IMR-90 (cell line): ENCODE data around the gene PTCH1. TPM values are rescaled to one million over a fixed set of nuclear protein-coding genes. Genes with fewer than 3 reads are reported as not detected.

Source experiments
- ATAC-seq: fragments of 200-7000 bp; cut with Tn5 transposase; 2 replicates; pipeline ENCODE4 v1.9.1; 2020; ENCODE audit warnings: low read depth, mild to moderate bottlenecking, moderate library complexity
- BruUV-seq: library from RNA; stranded (reverse); fragments of 400-500 nt; replicated peaks from 2 replicates; lab custom pipeline; 2021; lab: Mats Ljungman, UMichigan
- CTCF ChIA-PET: fragments of 300-600 bp; formaldehyde crosslinking; extraction: SDS; loops from one replicate; lab custom pipeline; 2021; ENCODE audit warnings: antibody characterized with exemption; lab: Yijun Ruan, JAX
- POLR2A ChIA-PET: fragments of 300-600 bp; sonication (Branson Sonifier 250); formaldehyde crosslinking; loops from one replicate; lab custom pipeline; 2022; ENCODE audit warnings: antibody characterized with exemption; ENCODE audit not compliant: unreplicated experiment; lab: Charles Lee
- DNase-seq: peaks from one replicate; pipeline ENCODE4 v3.0.0; 2013
- H2AFZ ChIP-seq: replicated peaks from 2 replicates; pipeline ENCODE3; 2013; ENCODE audit warnings: low read length, mild to moderate bottlenecking; ENCODE audit not compliant: poor library complexity
- H2AK5ac ChIP-seq: 2 replicates; pipeline ENCODE4 v1.6.1; 2013; ENCODE audit warnings: low read depth, low read length, inconsistent platforms
- H2AK9ac ChIP-seq: replicated peaks from 2 replicates; pipeline ENCODE3; 2013; ENCODE audit warnings: mild to moderate bottlenecking, low read depth, low read length, moderate library complexity; ENCODE audit not compliant: poor library complexity
- H2BK120ac ChIP-seq: 2 replicates; pipeline ENCODE4 v1.6.1; 2013; ENCODE audit warnings: low read depth, low read length, inconsistent platforms
- H2BK15ac ChIP-seq: 3 replicates; pipeline ENCODE4 v1.6.1; 2013; ENCODE audit warnings: low read depth, low read length, inconsistent platforms
- H2BK20ac ChIP-seq: 2 replicates; pipeline ENCODE4 v1.6.1; 2013; ENCODE audit warnings: low read depth, mild to moderate bottlenecking, inconsistent platforms, low read length, moderate library complexity
- H2BK5ac ChIP-seq: 2 replicates; pipeline ENCODE4 v1.6.1; 2013; ENCODE audit warnings: mild to moderate bottlenecking, low read depth, low read length, inconsistent platforms; ENCODE audit not compliant: poor library complexity, severe bottlenecking
- H3K14ac ChIP-seq: replicated peaks from 2 replicates; pipeline ENCODE4 v1.6.1; 2013; ENCODE audit warnings: low read depth, low read length, inconsistent platforms
- H3K18ac ChIP-seq: 2 replicates; pipeline ENCODE4 v1.6.1; 2013; ENCODE audit warnings: low read depth, low read length, control low read depth
- H3K23ac ChIP-seq: 2 replicates; pipeline ENCODE4 v1.6.1; 2013; ENCODE audit warnings: low read depth, low read length, inconsistent platforms
- H3K27ac ChIP-seq: 2 replicates; pipeline ENCODE4 v1.5.1; 2013; ENCODE audit warnings: mild to moderate bottlenecking, control low read depth, low read length; ENCODE audit not compliant: insufficient read depth
- H3K27me3 ChIP-seq: 2 replicates; pipeline ENCODE4 v1.6.1; 2013; ENCODE audit warnings: low read length; ENCODE audit not compliant: control insufficient read depth, insufficient read depth
- H3K36me3 ChIP-seq: 2 replicates; pipeline ENCODE4 v1.6.1; 2013; ENCODE audit warnings: low read length, mixed read lengths; ENCODE audit not compliant: control insufficient read depth, insufficient read depth
- H3K4ac ChIP-seq: 2 replicates; pipeline ENCODE4 v1.6.1; 2013; ENCODE audit warnings: low read depth, low read length, inconsistent platforms
- H3K4me1 ChIP-seq: 2 replicates; pipeline ENCODE4 v1.6.1; 2013; ENCODE audit warnings: low read length, mixed read lengths; ENCODE audit not compliant: control insufficient read depth, insufficient read depth
- H3K4me2 ChIP-seq: 2 replicates; pipeline ENCODE4 v1.6.1; 2013; ENCODE audit warnings: low read depth, mild to moderate bottlenecking, control low read depth, low read length, moderate library complexity
- H3K4me3 ChIP-seq: 2 replicates; pipeline ENCODE4 v1.5.1; 2013; ENCODE audit warnings: low read depth, mild to moderate bottlenecking, control low read depth, low read length, moderate library complexity; ENCODE audit not compliant: insufficient read depth
- H3K56ac ChIP-seq: 2 replicates; pipeline ENCODE4 v1.6.1; 2013; ENCODE audit warnings: low read length, inconsistent platforms; ENCODE audit not compliant: insufficient read depth; ENCODE audit errors: extremely low read depth
- H3K79me1 ChIP-seq, 2 experiments: 2 replicates each; pipeline ENCODE4 v1.6.1; 2013; ENCODE audit warnings: low read length in 2 of 2, inconsistent platforms in 1 of 2, low read depth in 1 of 2
- H3K9ac ChIP-seq: 2 replicates; pipeline ENCODE4 v1.6.1; 2013; ENCODE audit warnings: low read depth, low read length, control low read depth
- H3K9me1 ChIP-seq: 2 replicates; pipeline ENCODE4 v1.6.1; 2013; ENCODE audit warnings: low read length, inconsistent platforms; ENCODE audit not compliant: insufficient read depth
- H3K9me3 ChIP-seq: 2 replicates; pipeline ENCODE4 v1.6.1; 2013; ENCODE audit warnings: low read length; ENCODE audit not compliant: control insufficient read depth, insufficient read depth
- H4K20me1 ChIP-seq: 2 replicates; pipeline ENCODE4 v1.6.1; 2013; ENCODE audit warnings: low read length, inconsistent platforms; ENCODE audit not compliant: insufficient read depth
- H4K5ac ChIP-seq: 2 replicates; pipeline ENCODE4 v1.6.1; 2013; ENCODE audit warnings: mild to moderate bottlenecking, low read depth, low read length, control low read depth
- H4K8ac ChIP-seq, 2 experiments: 2 replicates each; pipeline ENCODE4 v1.6.1; 2013; ENCODE audit warnings: low read depth in 2 of 2, low read length in 2 of 2, control low read depth in 1 of 2, inconsistent platforms in 1 of 2
- H4K91ac ChIP-seq: 2 replicates; pipeline ENCODE4 v1.6.1; 2013; ENCODE audit warnings: low read depth, low read length, inconsistent platforms; ENCODE audit not compliant: insufficient read depth
- BHLHE40 ChIP-seq: fragments of 150-350 bp; IDR thresholded peaks from 2 replicates; pipeline ENCODE4 v1.6.1; 2016; ENCODE audit warnings: mild to moderate bottlenecking, low read depth, low read length
- CEBPB ChIP-seq: IDR thresholded peaks from 2 replicates; pipeline ENCODE4 v1.6.1; 2012; ENCODE audit warnings: low read depth, low read length, improper control_type of control experiment
- CHD1 ChIP-seq: IDR thresholded peaks from 2 replicates; pipeline ENCODE4 v1.6.1; 2012; ENCODE audit warnings: low read depth, low read length, improper control_type of control experiment
- CTCF ChIP-seq: conservative IDR thresholded peaks from 2 replicates; pipeline ENCODE4 v1.5.1; 2012; ENCODE audit warnings: mild to moderate bottlenecking, low read depth, low read length, improper control_type of control experiment
- ELK1 ChIP-seq: fragments of 150-350 bp; IDR thresholded peaks from 2 replicates; pipeline ENCODE4 v1.6.1; 2016; ENCODE audit warnings: low read depth, mild to moderate bottlenecking, low read length, moderate library complexity, borderline replicate concordance
- FOS ChIP-seq: fragments of 150-350 bp; IDR thresholded peaks from 2 replicates; pipeline ENCODE4 v1.6.1; 2016; ENCODE audit warnings: low read depth, low read length
- MAFK ChIP-seq: IDR thresholded peaks from 2 replicates; pipeline ENCODE4 v1.6.1; 2012; ENCODE audit warnings: low read depth, low read length, improper control_type of control experiment
- MAZ ChIP-seq: IDR thresholded peaks from 2 replicates; pipeline ENCODE4 v1.6.1; 2012; ENCODE audit warnings: low read depth, mild to moderate bottlenecking, low read length, improper control_type of control experiment, moderate library complexity, borderline replicate concordance
- MXI1 ChIP-seq: IDR thresholded peaks from 2 replicates; pipeline ENCODE4 v1.6.1; 2012; ENCODE audit warnings: low read depth, mild to moderate bottlenecking, low read length, moderate library complexity, borderline replicate concordance
- NFE2L2 ChIP-seq: fragments of 150-350 bp; IDR thresholded peaks from 2 replicates; pipeline ENCODE4 v1.6.1; 2016; ENCODE audit warnings: low read depth, mild to moderate bottlenecking, low read length
- POLR2A ChIP-seq: IDR thresholded peaks from 2 replicates; pipeline ENCODE4 v1.6.1; 2012; ENCODE audit warnings: mild to moderate bottlenecking, low read depth, low read length
- RAD21 ChIP-seq: IDR thresholded peaks from 2 replicates; pipeline ENCODE4 v1.6.1; 2012; ENCODE audit warnings: low read length, improper control_type of control experiment
- RCOR1 ChIP-seq: IDR thresholded peaks from 2 replicates; pipeline ENCODE4 v1.6.1; 2012; ENCODE audit warnings: mild to moderate bottlenecking, low read length, improper control_type of control experiment; ENCODE audit not compliant: insufficient replicate concordance
- RFX5 ChIP-seq: IDR thresholded peaks from 2 replicates; pipeline ENCODE4 v1.8.0; 2012; ENCODE audit warnings: low read depth, mild to moderate bottlenecking, low read length, moderate library complexity
- SMC3 ChIP-seq: fragments of 150-350 bp; IDR thresholded peaks from 2 replicates; pipeline ENCODE4 v1.6.1; 2016; ENCODE audit warnings: low read depth, mild to moderate bottlenecking, antibody characterized with exemption, low read length, moderate library complexity
- USF2 ChIP-seq: fragments of 150-350 bp; IDR thresholded peaks from 2 replicates; pipeline ENCODE4 v1.6.1; 2017; ENCODE audit warnings: mild to moderate bottlenecking, antibody characterized with exemption, low read length, low read depth
- WGBS, 2 experiments: methylation state at CpG; one replicate each; pipeline versions ENCODE4 v1.1.5 to v1.1.7; 2013; ENCODE audit warnings: missing lambda C conversion rate in 2 of 2; ENCODE audit not compliant: insufficient read length in 1 of 2; ENCODE audit errors: extremely low coverage in 2 of 2; 5-methylcytosine and 5-hydroxymethylcytosine counted together
- dilution Hi-C: fragments of 300-500 bp; cut with HindIII; formaldehyde crosslinking; loops from one replicate; pipeline ENCODE4 v1.14.3; 2018; ENCODE audit warnings: low sequenced_read_pairs; ENCODE audit not compliant: unreplicated experiment
- in situ Hi-C: fragments of 300-500 bp; cut with MboI; formaldehyde crosslinking; loops from 3 replicates; pipeline ENCODE4 v1.14.3; 2019; ENCODE audit warnings: low sequenced_read_pairs, inconsistent platforms, mixed read lengths
- intact Hi-C: fragments of 100-400 bp; cut with micrococcal nuclease; formaldehyde crosslinking; loops from 2 replicates; pipeline ENCODE4 v1.10.0; 2022
- polyA plus RNA-seq, 3 experiments: library from polyadenylated mRNA; depleted of rRNA; stranded (reverse); fragments of >200 nt; gene quantifications; 2 replicates each; pipeline ENCODE4 v1.2.3, GENCODE V29; 2012; ENCODE audit warnings: low replicate concordance in 1 of 3
- total RNA-seq: library from RNA; depleted of rRNA; stranded (reverse); fragments of >200 nt; gene quantifications from 2 replicates; pipeline ENCODE4 v1.2.3, GENCODE V29; 2012

The PTCH1 gene
- total and polyA plus RNA-seq, 2 of the 4 experiments (the other 2 are of a cell fraction), result 4.1 to 5.0 TPM

GRCh38 chr9:95488954-95489353, 27.8 kb downstream of the PTCH1 start:
- H3K18ac ChIP-seq, result no peak overlapping the region
- H3K9ac ChIP-seq, result no peak overlapping the region
- H2BK20ac ChIP-seq, result no peak overlapping the region
- no peak overlapping the region for H2AK9ac ChIP-seq
- no peak overlapping the region for H3K27ac ChIP-seq
- peaks cover 43% of the 10 kb centered on the region for H4K20me1 ChIP-seq
- no peak overlapping the region for H2AFZ ChIP-seq
- POLR2A ChIA-PET, result no interaction called here
- peaks cover 20 to 47% of the 10 kb centered on the region in 2 experiments; a peak in 3 of 4 replicates for H3K79me1 ChIP-seq
- peaks cover 11% of the 10 kb centered on the region for H3K9me1 ChIP-seq
- TF ChIP-seq USF2, result no peak
- no peak for TF ChIP-seq FOS
- no peak for TF ChIP-seq SMC3
- TF ChIP-seq ELK1, result no peak
- TF ChIP-seq CHD1, result no peak
- TF ChIP-seq BHLHE40, result no peak
- TF ChIP-seq CEBPB, result no peak
- TF ChIP-seq NFE2L2, result no peak
- TF ChIP-seq RAD21, result no peak
- TF ChIP-seq RFX5, result no peak
- no peak for TF ChIP-seq CTCF
- no peak for TF ChIP-seq MAZ
- TF ChIP-seq RCOR1, result no peak
- TF ChIP-seq MXI1, result no peak
- no peak for TF ChIP-seq POLR2A
- TF ChIP-seq MAFK, result no peak
- no peak overlapping the region for H2BK15ac ChIP-seq
- H2BK5ac ChIP-seq, result no peak overlapping the region
- ATAC-seq (no peak), DNase-seq (no peak)
- 65% methylated on average over 4 of the region's 5 CpGs; no CpG with 5 or more reads in 1 of the 2 experiments for WGBS, 2 experiments
- BruUV-seq, result no TSS peak
- no peak overlapping the region for H3K4me2 ChIP-seq
- no peak overlapping the region for H3K4me3 ChIP-seq
- no peak overlapping the region for H2BK120ac ChIP-seq
- dilution Hi-C loops (no loop called here), intact Hi-C loops (no loop called here), in situ Hi-C loops (no loop called here)
- H3K4ac ChIP-seq, result no peak overlapping the region
- CTCF ChIA-PET, result no interaction called here
- H4K91ac ChIP-seq, result no peak overlapping the region
- peaks cover 3% of the 10 kb centered on the region; the same call in 1 of the 2 replicates for H3K4me1 ChIP-seq
- no peak overlapping the region for H3K14ac ChIP-seq
- no peaks in the 10 kb centered on the region for H3K27me3 ChIP-seq
- no peak overlapping the region for H4K5ac ChIP-seq
- no peak overlapping the region for H3K23ac ChIP-seq
- no peak overlapping the region for H4K8ac ChIP-seq
- H2AK5ac ChIP-seq, result no peak overlapping the region
- no peaks in the 10 kb centered on the region for H3K9me3 ChIP-seq
- H3K56ac ChIP-seq, result no peak overlapping the region
- peaks cover 7% of the 10 kb centered on the region; the same call in 1 of the 2 replicates for H3K36me3 ChIP-seq
